Endothelial cell (in vitro differentiated cells): ENCODE data around the gene PIK3C2G. TPM values are rescaled to one million over a fixed set of nuclear protein-coding genes. Genes with fewer than 3 reads are reported as not detected.

Experiments
- DNase-seq: peaks from one replicate; pipeline ENCODE4 v3.0.0; 2021; ENCODE audit warnings: low spot score
- H3K27ac Mint-ChIP-seq: one replicate; pipeline ENCODE4 v1.8.0; 2021; ENCODE audit warnings: mixed read lengths, inconsistent platforms; ENCODE audit not compliant: unreplicated experiment
- H3K27me3 Mint-ChIP-seq: one replicate; pipeline ENCODE4 v1.8.0; 2021; ENCODE audit warnings: mild to moderate bottlenecking, moderate library complexity, mixed read lengths, inconsistent platforms; ENCODE audit not compliant: unreplicated experiment
- H3K36me3 Mint-ChIP-seq: one replicate; pipeline ENCODE4 v1.8.0; 2021; ENCODE audit warnings: mild to moderate bottlenecking, low read depth, mixed read lengths, inconsistent platforms; ENCODE audit not compliant: unreplicated experiment
- H3K4me1 Mint-ChIP-seq: one replicate; pipeline ENCODE4 v1.8.0; 2021; ENCODE audit warnings: mild to moderate bottlenecking, mixed read lengths, inconsistent platforms; ENCODE audit not compliant: unreplicated experiment
- H3K4me3 Mint-ChIP-seq: one replicate; pipeline ENCODE4 v1.8.0; 2021; ENCODE audit warnings: mild to moderate bottlenecking, mixed read lengths, inconsistent platforms; ENCODE audit not compliant: unreplicated experiment
- H3K9me3 Mint-ChIP-seq: one replicate; pipeline ENCODE4 v1.8.0; 2021; ENCODE audit warnings: mixed read lengths, inconsistent platforms; ENCODE audit not compliant: unreplicated experiment
- total RNA-seq: library from RNA; stranded (reverse); fragmentation: NEBNext Ultra II Directional; extraction: Animal tissue kit (Norgen Biotek cat#: 25700); gene quantifications from one replicate; pipeline ENCODE4 v1.2.1, GENCODE V29; 2021; ENCODE audit not compliant: unreplicated experiment
- TF ChIP-seq, protein P1 (sequence below): fragments of 200-600 bp; sonication (generic); IDR thresholded peaks from one replicate; pipeline ENCODE4 v1.5.0; 2021; ENCODE audit warnings: antibody characterized with exemption; ENCODE audit not compliant: unreplicated experiment

Gene PIK3C2G
- total RNA-seq, 1 donor from 2014 or later: not detected

DNA sequence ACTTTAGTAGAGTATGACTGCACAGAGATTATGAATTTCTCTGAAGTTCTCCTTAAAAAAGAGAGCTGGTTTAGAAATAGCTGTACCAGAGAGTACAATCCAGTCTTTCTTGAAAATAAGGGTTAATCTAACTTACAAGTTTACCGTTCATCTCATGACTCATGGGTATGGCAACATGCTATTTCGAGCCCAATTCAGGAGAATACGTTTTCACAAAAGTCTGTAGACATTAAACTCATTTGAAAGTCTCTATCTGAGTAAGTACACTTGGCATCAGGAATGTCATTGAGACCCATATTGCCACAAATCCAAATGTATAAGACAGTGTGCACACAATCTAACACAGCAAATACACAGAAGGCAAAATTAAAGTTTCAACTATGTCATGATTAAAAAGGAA is 160.5 kb downstream of the PIK3C2G start:
- Mint-ChIP-seq H3K4me3 (no peak overlapping the region), H3K9me3 (no peaks in the 10 kb centered on the region), H3K27ac (no peak overlapping the region), H3K4me1 (no peaks in the 10 kb centered on the region), H3K36me3 (no peaks in the 10 kb centered on the region), H3K27me3 (no peaks in the 10 kb centered on the region)
- TF ChIP-seq, protein P1, sequence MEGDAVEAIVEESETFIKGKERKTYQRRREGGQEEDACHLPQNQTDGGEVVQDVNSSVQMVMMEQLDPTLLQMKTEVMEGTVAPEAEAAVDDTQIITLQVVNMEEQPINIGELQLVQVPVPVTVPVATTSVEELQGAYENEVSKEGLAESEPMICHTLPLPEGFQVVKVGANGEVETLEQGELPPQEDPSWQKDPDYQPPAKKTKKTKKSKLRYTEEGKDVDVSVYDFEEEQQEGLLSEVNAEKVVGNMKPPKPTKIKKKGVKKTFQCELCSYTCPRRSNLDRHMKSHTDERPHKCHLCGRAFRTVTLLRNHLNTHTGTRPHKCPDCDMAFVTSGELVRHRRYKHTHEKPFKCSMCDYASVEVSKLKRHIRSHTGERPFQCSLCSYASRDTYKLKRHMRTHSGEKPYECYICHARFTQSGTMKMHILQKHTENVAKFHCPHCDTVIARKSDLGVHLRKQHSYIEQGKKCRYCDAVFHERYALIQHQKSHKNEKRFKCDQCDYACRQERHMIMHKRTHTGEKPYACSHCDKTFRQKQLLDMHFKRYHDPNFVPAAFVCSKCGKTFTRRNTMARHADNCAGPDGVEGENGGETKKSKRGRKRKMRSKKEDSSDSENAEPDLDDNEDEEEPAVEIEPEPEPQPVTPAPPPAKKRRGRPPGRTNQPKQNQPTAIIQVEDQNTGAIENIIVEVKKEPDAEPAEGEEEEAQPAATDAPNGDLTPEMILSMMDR: no peak
- DNase-seq: no peak

DNA sequence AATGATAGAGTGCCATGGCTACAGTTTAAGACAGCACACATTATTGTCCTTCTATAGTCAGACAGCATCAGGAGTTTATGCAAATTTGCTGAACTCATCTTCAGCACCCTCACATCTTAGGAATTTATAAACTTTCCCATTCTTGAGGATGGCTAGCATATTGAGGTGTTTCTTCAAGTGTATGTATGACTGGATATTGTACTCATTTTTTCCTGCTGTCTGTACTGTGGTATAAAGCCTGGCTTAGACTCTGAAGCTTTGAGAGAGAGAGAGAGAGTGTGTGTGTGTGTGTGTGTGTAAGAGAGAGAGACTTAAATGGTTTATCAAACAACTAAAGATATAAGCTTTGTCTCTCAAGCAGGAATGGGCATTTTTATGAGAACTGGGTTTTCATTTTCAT is 161.6 kb downstream of the PIK3C2G start:
- Mint-ChIP-seq H3K9me3 (no peaks in the 10 kb centered on the region), H3K36me3 (no peaks in the 10 kb centered on the region)

DNA sequence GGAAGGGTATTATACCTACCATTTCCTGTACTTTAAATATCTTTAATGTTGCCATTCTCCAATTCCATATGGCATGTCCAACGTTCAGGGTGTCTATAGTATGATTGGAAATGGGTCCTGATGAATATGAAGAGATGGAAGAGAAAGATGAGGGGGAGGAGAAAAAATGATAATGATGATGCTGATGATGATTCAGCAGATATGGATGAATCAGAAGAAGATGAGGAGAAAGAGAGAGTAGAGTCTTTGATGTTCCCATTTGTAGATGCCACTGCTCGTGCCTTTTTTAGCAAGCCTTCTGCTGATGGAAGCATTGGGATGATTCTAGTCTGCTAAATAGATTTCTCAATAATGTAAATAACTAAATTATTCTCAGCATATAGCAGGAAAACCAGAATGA is 163.5 kb downstream of the PIK3C2G start:
- H3K4me1 Mint-ChIP-seq: no peaks in the 10 kb centered on the region
- peak overlapping the region; percentile 5 for H3K27ac Mint-ChIP-seq
- no peak overlapping the region for H3K4me3 Mint-ChIP-seq
- DNase-seq: no peak
- TF ChIP-seq, protein P1: no peak
- no peaks in the 10 kb centered on the region for H3K27me3 Mint-ChIP-seq
- H3K9me3 Mint-ChIP-seq: no peaks in the 10 kb centered on the region
- no peaks in the 10 kb centered on the region for H3K36me3 Mint-ChIP-seq

More for the DNA sequence above, 161.6 kb downstream of the PIK3C2G start:
- H3K4me1 Mint-ChIP-seq: no peaks in the 10 kb centered on the region
- no peak overlapping the region for H3K4me3 Mint-ChIP-seq
- no peak overlapping the region for H3K27ac Mint-ChIP-seq
- no peak for DNase-seq
- TF ChIP-seq, protein P1: no peak
- H3K27me3 Mint-ChIP-seq: no peaks in the 10 kb centered on the region

DNA sequence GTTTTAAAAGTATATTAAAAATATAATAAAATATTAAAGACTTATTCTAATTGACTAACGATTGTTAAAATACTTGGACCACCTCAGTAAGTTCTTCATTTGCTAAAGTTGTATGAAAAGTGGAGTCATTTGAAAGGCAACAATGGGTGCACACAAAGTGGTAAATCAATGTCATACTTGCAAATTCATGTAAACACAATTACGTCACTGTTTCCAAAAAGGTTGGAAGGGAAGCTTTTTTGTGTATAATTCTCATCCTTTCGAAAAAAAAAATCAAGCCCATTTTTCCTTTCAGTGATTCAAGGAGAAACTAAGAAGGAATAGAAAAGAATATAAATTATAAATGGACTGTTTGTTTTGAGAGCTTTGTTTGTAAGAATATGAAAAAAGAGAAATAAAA is 166.2 kb downstream of the PIK3C2G start:
- no peaks in the 10 kb centered on the region for H3K27me3 Mint-ChIP-seq
- no peak overlapping the region for H3K27ac Mint-ChIP-seq
- H3K4me3 Mint-ChIP-seq: no peak overlapping the region
- TF ChIP-seq, protein P1: no peak
- no peaks in the 10 kb centered on the region for H3K4me1 Mint-ChIP-seq
- no peak for DNase-seq
- no peaks in the 10 kb centered on the region for H3K9me3 Mint-ChIP-seq
- H3K36me3 Mint-ChIP-seq: no peaks in the 10 kb centered on the region

GRCh38 chr12:18428416-18428815 is 167.1 kb downstream of the PIK3C2G start:
- TF ChIP-seq, protein P1: no peak
- Mint-ChIP-seq H3K4me3 (no peak overlapping the region), H3K36me3 (no peaks in the 10 kb centered on the region), H3K4me1 (no peaks in the 10 kb centered on the region), H3K27ac (no peak overlapping the region), H3K27me3 (no peaks in the 10 kb centered on the region), H3K9me3 (no peaks in the 10 kb centered on the region)
- no peak for DNase-seq
